T-helper 1 cell (primary cell): Measurements from ENCODE around the gene PCIF1.
"Not testable (repeated sequence)": the region's sequence is repeated elsewhere in the genome, so short reads cannot be mapped to it uniquely, and the experiment has no call there.

Source experiments
- DNase-seq, 5 donors: peaks; one replicate each; pipeline ENCODE4 v3.0.0-alpha.2; 2012 to 2020

Gene PCIF1

DNA sequence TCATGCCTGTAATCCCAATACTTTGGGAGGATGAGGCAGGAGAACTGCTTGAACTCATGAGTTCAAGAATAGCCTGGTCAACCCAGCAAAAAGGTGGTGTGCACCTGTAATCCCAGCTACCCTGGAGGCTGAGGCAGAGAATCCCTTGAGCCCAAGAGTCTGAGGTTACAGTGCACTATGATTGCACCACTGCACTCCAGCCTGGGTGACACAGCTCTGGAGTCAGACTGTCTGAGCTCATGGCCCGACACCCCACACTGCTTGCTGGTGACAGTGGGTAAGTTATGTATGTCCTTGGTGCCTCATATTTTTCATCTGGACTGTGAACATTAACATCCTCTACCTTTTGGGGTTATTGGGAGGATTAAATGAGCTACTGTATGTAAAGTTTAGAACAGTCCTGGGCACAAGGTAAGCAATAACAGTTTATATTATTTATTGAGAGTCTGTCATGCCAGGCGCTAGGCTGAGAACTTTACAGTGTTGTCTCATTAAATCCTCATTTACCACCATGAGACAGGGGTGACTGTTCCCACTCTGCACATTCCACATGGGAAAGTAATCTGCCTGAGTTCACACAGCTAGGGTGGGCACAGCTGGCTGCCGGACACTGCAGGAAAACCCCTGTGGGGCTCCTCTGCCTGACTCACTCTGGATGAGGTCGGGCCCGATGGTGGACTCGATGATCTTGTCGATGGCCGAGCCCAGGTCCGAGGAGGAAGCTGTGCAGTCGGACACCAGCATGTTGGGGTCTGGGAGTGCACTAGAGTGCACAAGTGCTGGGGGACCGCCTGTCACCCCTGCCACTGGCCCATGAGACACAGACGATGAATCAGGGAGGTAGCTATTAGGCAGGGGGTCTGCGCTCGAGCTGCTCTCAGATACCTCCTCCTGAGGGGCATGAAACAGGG lies 34.6 kb downstream of the PCIF1 start:
- DNase-seq = no peak

DNA sequence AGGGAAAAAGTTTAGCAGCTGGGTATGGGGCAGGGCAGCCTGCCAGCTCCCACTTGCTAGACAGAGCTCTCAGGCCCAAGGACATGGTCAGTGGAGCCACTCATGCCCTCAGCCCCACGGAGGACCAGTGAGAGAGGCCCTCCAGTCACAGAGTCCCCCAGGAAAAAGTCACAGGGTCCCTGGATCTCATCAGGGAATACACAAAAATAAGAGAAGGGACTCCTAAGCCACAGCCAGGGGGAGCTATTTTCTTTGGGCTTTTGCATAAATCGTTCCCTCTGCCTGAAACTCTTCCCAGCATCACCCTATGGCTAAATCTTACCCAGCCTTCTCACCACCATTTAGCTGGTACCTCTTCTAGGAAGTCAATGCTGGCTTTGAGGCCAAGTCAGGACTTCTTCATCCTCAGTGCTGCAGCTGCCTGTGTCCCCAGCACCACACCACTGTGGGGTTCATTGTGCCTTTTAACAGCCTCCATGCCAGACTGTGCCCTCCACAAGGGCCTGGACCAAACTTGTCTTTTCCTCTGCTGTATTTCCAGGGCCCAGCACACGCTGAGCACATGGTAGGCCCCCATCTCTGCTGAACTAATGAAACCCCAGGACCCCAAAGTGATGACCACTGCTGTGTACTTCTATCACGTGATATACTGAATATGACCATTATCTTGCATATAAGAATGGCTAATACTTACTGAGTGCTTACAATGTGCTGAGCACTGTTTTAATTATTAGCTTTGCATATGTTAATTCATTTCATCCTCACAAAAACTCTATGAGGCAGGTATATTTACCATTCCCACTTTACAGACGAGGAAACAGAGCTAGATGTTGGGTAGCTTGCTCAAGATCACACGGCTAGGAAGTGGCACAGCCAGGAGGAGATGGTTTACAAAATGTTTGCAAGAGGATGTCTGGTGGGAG lies 35.5 kb downstream of the PCIF1 start:
- no peak for DNase-seq

DNA sequence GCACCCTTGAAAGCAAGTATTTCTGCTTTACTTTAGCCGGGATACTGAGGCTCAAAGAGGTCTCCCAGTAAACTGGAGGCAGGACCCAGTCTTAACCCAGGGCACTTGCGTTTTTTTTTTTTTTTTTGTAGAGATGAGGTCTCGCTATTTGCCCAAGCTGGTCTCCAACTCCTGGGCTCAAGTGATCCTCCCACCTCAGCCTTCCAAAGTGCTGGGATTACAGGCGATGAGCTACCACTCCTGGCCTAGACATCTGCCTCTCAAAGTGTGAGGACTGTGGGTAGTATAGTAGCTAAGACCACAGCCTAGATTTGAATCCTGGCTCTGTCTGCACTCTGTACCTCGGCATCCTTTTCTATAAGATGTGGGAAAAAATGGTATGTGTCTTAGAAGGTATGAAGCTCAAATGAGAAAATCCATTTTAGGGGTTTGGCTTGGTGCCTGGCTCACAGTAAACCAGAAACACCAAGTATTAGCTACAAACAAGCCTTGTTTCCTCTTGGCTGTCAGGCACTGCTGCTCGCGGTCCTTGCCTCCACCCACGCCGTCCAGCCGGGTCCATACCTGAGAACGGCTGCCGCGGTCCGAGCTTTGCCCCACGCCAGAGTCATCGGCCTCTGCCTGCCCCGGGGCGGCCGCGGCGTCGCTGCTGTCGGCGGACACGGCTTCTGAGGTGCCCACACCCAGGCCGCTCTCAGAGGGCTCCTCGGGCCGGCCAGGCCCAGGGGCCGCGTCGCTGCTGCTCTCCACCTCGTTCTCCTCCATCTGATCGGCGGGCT lies 36.4 kb downstream of the PCIF1 start:
- DNase-seq = peak in 2 of 5 donors; percentile 14 to 16

DNA sequence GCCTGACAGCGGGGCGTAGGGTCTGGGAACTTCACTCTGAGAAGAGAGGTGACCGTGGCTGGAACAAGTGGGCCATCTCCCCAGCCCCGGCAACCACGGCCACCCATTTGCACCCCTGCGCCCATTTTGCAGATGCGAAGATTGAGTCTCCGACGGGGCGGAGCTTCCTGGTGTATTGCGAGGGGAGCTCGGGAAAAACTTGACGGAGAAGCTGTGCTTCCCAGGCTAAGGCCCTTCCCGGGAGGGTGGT lies 36.9 kb downstream of the PCIF1 start:
- DNase-seq = peak in 1 of 5 donors; percentile 30

DNA sequence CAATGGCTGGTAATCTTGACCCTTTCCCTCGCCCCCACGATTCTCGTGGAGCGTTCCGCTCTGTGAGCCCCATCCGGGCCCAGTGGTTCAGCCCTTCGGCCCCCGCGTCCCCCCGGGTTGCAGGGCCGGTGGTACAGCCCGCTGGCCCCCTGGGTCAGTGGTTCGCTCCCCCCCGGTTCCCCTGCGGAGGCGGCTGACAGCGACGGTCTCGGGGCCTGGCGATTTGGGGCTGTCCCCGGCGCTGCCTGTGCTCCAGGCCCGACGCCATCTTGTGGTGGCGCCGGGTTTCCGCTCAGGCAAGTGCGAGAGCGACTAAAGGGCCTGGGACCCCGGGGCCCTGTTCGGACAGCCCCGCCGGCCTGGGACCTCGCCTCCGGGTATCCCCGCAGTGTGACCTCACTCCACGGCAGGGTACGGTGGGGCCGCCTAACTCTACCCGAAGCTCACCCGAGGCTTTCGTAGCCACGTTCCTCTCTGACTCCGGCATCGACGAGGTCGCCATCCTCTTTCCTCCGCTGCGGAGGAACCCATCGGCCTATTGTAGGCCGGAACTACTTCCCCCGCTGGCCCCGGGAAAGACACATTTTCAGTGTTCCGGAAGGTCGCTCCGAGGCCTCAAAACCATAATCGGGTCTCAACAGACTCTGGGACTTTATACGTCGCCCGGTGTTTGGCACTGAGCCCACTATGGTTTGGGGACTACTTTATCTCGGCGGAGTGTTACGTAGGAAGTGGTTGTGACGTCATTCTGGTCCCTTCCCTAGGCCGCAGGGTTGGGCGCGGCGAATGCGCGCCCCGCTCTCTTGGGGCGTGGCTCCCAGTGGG lies 37.4 kb downstream of the PCIF1 start, which contains the start of gene ZNF335:
TSS of gene ZNF335 (minus strand) at position 529 of the 825 bp plus-strand sequence. CDS start 793 bp downstream, outside the sequence.
- DNase-seq = peak; percentile 87 to 96 (median 88)

DNA sequence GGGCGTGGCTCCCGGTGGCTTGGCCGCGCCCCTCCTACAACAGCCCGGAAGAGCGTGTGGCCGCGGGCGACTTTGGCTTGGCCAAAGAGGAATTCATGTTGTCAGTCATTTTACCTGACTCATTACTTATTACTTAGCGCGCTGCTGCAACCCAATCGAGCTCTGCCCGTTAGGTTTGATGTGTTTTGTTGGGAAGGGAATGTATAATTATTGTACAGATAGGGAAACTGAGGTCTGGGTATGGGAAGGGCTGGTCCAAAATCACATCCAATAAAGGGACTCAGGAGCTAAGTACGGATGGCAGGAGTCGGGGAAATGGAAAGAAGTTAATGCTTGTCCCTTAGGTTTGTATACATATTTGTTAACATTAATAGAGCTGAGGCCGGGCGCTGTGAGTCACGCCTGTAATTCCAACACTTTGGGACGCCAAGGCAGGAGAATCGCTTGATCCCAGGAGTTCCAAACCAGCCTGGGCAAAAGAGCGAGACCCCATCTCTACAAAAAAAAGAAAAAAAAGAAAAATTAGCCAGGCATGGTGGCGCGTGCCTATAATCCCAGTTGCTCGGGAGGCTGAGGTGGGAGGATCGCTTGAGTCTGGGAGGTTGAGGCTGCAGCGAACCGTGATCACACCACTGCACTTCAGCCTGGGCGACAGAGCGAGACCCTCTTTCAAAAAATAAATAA lies 38.2 kb downstream of the PCIF1 start:
- peak in 1 of 5 donors; percentile 96 for DNase-seq

DNA sequence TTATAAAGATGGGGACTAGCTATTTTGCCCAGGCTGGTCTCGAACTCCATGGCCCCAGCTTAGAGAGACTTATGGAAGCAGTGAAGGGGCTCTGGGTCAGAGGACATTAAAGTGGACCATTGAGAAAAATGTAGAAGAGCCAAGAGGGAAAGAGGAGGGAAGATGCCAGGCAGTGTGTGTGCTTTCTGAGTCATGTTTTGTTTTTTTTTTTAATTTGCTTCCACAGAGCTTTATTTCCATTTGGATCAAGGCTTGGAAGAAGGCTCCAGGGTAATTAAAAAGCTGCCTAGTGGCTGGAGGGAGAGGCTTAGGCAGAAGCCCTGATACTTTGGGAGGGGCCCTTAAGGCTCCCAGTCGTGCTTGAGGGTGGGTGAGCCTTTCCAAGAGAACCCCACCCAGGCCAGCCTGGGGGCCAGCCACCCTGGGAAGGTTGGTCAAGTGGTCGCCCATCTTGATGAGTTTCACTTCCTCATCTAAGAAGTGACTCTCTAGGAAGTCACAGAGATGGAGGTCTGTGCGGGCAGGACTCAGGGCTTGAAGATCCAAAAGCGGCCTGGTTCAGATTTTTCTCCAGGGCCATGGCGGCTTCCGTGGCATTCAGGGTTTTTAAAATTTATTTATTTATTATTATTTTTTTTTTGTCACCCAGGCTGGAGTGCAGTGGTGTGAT lies 40.5 kb downstream of the PCIF1 start:
- DNase-seq = no peak

DNA sequence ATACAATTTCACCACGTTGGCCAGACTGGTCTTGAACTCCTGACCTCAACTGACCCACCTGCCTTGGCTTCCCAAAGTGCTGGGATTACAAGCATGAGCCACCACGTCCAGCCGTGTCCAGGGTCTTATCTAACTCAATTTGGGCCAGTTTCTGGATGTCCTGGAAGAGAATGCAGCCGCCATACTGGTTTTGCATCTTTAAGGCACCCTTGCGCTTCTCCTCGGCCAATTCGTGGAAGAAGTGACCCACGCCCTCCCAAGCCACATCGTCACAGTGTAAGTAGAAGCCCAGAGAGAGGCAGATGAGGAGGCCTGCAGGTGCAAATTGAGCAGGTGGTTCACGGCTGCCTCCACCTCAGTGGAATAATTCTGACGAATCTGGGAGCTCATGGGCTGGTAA lies 41.2 kb downstream of the PCIF1 start:
- DNase-seq = no peak

DNA sequence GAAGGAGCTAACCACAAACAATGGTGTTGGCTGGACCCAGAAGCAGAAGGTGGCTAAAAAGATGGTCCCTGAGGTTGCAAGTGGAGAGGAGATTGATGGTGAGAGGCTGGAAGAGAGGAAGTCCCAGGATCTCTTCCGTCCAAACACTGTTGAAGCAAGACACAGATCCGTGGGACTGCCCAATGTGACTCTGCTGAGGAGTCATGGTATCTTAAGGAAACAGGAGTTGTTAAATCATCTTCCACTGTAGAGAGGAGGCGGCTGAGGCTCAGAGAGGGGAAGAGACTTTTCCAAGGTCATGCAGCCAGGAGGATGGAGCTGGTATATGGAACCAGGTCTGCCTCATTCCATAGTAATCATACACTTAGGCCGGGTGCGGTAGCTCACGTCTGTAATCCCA lies 41.6 kb downstream of the PCIF1 start:
- no peak for DNase-seq

DNA sequence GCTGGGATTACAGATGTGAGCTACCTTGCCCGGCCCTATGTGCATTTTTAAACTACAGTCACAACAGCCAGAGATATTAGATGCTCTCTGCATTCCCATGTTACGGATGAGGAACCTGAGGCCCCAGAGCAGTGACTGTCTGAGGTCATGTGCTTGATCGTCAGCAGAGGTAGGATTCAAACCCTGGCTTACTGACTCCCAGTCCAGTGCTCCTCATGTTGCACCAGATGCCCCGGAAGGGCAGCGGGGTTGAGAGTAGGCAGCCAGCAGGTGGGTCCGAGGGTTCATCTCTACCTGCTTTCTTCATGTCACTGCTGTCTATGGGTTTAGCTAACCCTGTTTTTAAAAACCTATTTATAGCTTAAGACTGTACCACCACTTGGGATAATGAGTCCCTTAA lies 46.8 kb downstream of the PCIF1 start:
- DNase-seq = no peak

DNA sequence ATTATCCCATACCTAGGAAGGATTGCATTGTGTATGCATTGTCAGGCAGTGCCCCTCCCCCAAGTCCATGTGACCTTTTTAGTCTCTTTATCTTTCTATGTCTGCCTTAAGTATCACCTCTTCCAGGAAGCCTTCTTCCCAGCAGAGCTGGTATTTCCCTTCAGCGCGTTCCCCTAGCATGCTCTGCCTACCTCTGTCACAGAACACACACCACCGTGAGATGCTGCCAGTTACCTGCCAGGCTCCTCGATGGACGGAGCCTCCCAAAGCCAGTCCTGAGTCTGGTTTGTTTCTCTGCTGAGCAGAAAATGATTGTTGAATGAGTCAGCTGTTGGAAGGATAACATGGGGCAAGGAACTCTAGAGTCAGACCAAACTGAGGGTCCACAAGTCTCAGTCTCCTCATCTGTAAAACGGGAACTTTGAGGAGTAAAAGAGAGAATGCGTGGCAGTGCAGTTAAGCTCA lies 48.8 kb downstream of the PCIF1 start:
- peak in 1 of 5 donors; percentile 41 for DNase-seq

DNA sequence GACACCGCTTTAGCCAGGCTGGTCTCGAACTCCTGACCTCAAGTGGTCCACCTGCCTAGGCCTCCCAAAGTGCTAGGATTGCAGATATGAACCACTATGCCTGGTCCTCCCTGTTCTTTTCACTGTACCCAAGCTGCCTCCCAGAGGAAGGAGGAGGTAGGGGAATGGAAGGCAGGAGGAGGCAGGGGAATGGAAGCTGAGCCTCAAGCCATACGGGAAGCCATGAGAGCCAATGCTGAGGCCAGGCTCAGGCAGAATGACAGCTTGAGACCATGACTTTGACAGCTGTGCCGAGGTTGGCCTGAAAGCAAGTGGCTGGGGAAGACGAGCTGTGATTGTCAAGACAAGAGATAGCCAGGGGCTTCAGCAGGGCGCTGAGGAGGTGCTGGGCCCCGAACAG lies 51.1 kb downstream of the PCIF1 start:
- DNase-seq = no peak

DNA sequence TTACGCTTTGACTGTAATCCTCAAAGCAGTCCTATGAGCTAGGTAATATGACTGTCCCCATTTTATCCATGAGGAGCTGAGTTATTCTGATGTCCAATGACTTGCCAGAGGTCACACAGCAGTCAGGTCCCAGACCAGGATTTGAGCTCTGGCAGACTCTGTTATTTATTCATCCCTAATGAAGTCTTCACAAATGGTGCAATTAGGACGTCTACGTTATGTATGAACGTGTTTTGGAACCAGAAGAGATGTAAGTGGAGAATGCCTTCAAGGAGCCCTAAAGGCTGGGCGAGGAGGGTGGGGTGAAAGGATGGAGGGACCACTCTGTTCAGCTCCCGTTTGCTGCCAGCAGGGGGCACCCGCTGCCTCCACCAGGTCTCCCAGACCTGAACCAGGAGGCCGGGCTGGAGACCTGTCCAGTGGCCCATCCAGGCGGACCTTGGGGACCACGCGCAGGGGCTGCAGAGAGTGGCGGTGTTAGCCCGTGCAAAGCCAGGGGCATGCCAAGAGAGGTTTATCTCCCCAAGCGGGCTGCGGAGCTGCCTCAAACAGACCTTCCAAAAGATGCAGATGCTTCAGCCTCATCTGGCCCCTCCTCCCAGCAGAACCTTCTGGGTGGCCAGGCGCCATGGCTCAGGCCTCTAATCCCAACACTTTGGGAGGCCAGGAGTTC lies 52.8 kb downstream of the PCIF1 start:
- peak; percentile 53 to 71 (median 64) for DNase-seq

DNA sequence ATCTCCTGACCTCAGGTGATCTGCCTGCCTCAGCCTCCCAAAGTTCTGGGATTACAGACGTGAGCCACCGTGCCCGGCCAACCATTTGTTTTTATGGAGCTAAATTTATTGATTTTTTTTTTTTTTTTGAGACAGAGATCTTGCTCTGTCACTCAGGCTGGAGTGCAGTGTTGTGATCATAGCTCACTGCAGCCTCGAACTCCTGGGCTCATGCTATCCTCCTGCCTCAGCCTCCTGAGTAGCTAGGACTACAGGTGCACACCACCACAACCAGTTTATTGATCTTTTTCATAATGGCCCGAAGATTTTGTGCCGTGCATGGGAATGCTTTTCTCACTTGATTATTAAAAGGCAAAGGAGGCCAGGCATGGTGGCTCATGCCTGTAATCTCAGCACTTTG lies 54.3 kb downstream of the PCIF1 start:
- DNase-seq = not testable (repeated sequence)

DNA sequence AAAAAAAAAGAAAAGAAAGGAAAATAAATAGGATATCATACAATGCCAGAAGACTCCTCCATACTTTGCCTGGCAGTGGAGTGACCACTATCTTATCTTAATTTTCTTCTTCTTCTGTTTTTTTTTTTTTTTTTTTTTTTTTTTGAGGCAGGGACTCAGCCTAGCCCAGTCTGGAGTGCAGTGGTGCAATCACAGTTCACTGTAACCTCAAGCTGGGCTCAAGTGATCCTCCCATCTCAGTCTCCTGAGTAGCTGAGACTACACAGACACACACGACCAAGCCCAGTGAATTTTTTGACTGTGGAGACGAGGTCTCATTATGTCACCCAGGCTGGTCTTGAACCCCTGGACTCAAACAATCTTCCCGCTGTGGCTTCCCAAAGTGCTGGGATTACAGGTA lies 57.1 kb downstream of the PCIF1 start:
- DNase-seq = no peak

DNA sequence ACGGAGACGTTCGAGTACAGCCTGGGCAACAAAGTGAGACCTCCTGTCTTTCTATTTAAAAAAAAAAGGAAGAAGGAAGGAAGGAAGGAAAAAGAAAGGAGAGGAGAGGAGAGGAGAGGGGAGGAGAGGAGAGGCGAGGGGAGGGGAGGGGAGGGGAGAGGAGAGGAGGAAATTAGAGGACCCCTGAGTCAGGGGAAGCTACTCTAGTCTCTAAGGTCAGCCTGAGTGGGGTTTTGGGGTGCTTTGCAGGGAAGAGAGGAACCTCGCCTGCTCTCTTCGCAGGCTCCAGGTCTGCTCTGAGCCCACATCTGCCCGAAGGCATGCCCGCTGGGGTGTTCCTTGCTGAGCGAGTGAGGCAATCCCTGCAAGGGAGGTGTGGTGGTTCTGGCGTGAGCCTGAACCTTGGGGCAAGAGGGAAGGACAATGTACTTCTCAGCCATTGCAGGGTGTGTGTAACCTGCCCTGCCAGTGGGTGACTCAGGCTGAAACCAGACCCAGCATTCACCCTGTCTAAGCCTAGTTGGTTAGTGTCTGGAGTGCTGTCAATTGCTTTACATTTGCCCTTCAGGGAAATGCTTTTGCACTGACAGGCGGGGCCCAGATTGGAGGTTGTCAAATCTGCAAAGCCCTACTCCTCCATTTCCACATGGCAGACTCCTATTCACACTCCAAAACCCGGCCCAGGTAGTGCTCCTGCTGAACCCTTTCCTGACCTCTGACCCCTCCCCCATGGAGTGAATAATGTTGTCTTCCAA lies 58.9 kb downstream of the PCIF1 start:
- DNase-seq = peak in 1 of 5 donors; percentile 29

DNA sequence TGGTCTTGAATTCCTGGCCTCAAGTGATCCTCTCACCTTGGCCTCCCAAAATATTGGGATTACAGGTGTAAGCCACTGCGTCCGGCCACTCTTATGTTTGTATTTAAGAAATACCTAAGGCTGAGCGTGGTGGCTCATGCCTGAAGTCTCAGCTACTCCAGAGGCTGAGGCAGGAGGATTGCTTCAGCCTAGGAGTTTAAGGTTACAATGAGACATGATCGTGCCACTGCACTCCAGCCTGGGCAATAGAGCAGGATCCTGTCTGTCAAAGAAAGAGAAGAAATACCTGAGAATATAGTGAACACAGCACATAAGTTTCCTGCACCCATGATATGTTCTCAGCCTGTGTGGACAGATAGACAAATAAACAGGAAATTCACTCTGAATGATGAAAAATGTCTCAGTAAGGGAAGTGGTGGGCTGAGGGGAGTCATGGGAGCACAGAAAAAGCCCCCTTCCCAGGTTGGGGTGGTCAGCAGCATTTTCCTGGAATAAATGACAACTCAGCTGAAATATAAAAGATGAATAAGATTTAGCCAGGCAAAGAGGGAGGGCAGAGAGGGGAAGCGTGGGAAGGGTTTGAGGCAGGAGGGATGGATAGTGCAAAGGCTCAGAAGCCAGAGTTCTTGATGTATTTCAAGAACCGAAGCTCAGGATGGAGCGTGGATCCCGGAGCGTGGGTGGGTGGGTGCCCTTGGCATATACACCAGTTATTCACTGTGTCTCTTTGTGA lies 60.4 kb downstream of the PCIF1 start:
- no peak for DNase-seq

DNA sequence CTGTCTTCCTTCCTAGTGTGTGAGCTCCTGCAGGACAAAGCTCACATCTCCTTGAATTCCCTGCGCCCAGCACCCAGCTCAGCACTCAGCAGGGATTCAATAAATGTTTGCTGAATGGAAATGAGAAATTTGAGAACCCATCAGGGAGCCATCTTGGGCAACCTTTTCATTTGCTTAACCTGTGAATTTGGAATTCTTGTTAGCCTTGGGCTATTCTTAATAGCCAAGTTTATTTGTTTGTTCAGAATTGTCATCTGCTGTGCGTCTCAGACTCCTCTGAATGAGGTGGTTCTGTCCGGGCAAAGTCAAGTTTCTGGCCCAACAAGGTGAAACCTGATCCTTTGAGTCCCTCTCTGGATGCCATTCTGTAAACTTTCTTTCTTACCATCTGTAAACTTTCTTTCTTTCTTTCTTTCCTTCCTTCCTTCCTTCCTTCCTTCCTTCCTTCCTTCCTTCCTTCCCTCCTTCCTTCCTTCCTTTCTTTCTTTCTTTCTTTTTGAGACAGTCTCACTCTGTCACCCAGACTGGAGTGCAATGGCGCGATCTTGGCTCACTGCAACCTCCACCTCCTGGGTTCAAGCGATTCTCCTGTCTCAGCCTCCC lies 61.1 kb downstream of the PCIF1 start:
- not testable (repeated sequence) for DNase-seq
